CD14-positive monocyte (primary cell): ENCODE results near the gene SKP2. TPM values are rescaled to one million over a fixed set of nuclear protein-coding genes. Genes with fewer than 3 reads are reported as not detected.

Source experiments
- DNase-seq, 3 donors: peaks; one replicate each; pipeline ENCODE4 v3.0.0-alpha.2; 2011 to 2022
- H2AFZ ChIP-seq: 2 replicates; pipeline ENCODE4 v1.6.0; 2012; ENCODE audit warnings: mild to moderate bottlenecking, low read depth, low read length, inconsistent platforms; ENCODE audit not compliant: insufficient read depth, poor library complexity, severe bottlenecking
- H3K27ac ChIP-seq, 2 donors: 1 replicate in 1 of 2; 2 replicates in 1 of 2; pipeline ENCODE4 v1.5.1; 2012 to 2013; ENCODE audit warnings: low read length in 2 of 2, control low read depth in 1 of 2, inconsistent platforms in 1 of 2, low read depth in 1 of 2, mild to moderate bottlenecking in 1 of 2
- H3K27me3 ChIP-seq, 2 donors: one replicate each; pipeline versions ENCODE4 v1.6.0 to v1.6.1; 2011 to 2013; ENCODE audit warnings: low read length in 2 of 2; ENCODE audit not compliant: control insufficient read depth in 2 of 2, insufficient read depth in 2 of 2
- H3K36me3 ChIP-seq, 2 donors: replicated peaks in 1 of 2; 1 replicate in 1 of 2; 2 replicates in 1 of 2; pipeline versions ENCODE4 v1.5.1 to v1.6.1; 2012 to 2013; ENCODE audit warnings: low read length in 2 of 2, control low read depth in 1 of 2, inconsistent platforms in 1 of 2, mild to moderate bottlenecking in 1 of 2; ENCODE audit not compliant: insufficient read depth in 2 of 2, control insufficient read depth in 1 of 2
- H3K4me1 ChIP-seq, 2 donors: 1 replicate in 1 of 2; 2 replicates in 1 of 2; pipeline versions ENCODE4 v1.5.1 to v1.6.1; 2012 to 2013; ENCODE audit warnings: low read length in 2 of 2, control low read depth in 1 of 2, inconsistent platforms in 1 of 2, mild to moderate bottlenecking in 1 of 2, moderate library complexity in 1 of 2; ENCODE audit not compliant: insufficient read depth in 2 of 2, control insufficient read depth in 1 of 2
- H3K4me2 ChIP-seq: replicated peaks from 2 replicates; pipeline ENCODE3; 2012; ENCODE audit warnings: low read length, moderate library complexity, mild to moderate bottlenecking; ENCODE audit not compliant: poor library complexity, severe bottlenecking; ENCODE audit errors: extremely low read depth
- H3K4me3 ChIP-seq, 3 experiments: fragments of 200-600 bp in 1 of 3; sonication (generic) in 1 of 3; replicated peaks in 1 of 3; 1 replicate in 2 of 3; 2 replicates in 1 of 3; pipeline ENCODE4 v1.5.1; 2011 to 2013; ENCODE audit warnings: low read length in 3 of 3, mild to moderate bottlenecking in 3 of 3, control low read depth in 2 of 3, low read depth in 2 of 3, inconsistent platforms in 1 of 3, moderate library complexity in 1 of 3
- H3K79me2 ChIP-seq: 2 replicates; pipeline ENCODE4 v1.6.0; 2012; ENCODE audit warnings: mild to moderate bottlenecking, control low read depth, inconsistent platforms, low read length, moderate library complexity; ENCODE audit not compliant: insufficient read depth
- H3K9ac ChIP-seq: 2 replicates; pipeline ENCODE4 v1.6.0; 2017; ENCODE audit warnings: low read length, mild to moderate bottlenecking; ENCODE audit not compliant: insufficient read depth, poor library complexity, severe bottlenecking
- H3K9me3 ChIP-seq, 2 donors: replicated peaks in 1 of 2; 1 replicate in 1 of 2; 2 replicates in 1 of 2; pipeline versions ENCODE4 v1.5.1 to v1.6.1; 2012 to 2013; ENCODE audit warnings: low read length in 2 of 2, control low read depth in 1 of 2; ENCODE audit not compliant: control insufficient read depth in 1 of 2, insufficient read depth in 1 of 2
- H4K20me1 ChIP-seq: 2 replicates; pipeline ENCODE4 v1.6.0; 2012; ENCODE audit warnings: mild to moderate bottlenecking, low read length, control low read depth, moderate library complexity; ENCODE audit not compliant: insufficient read depth
- H3K27ac Mint-ChIP-seq, 7 donors: one replicate each; pipeline ENCODE4 v1.8.0; 2020; ENCODE audit warnings: mild to moderate bottlenecking in 7 of 7, mixed read lengths in 7 of 7, moderate library complexity in 6 of 7, inconsistent platforms in 2 of 7
- H3K27me3 Mint-ChIP-seq, 3 donors: one replicate each; pipeline ENCODE4 v1.8.0; 2021 to 2022; ENCODE audit warnings: low read depth in 3 of 3, mild to moderate bottlenecking in 3 of 3, mixed read lengths in 3 of 3, moderate library complexity in 3 of 3, inconsistent platforms in 1 of 3
- H3K36me3 Mint-ChIP-seq, 2 donors: one replicate each; pipeline ENCODE4 v1.8.0; 2020; ENCODE audit warnings: mixed read lengths in 2 of 2, inconsistent platforms in 1 of 2, mild to moderate bottlenecking in 1 of 2
- H3K4me1 Mint-ChIP-seq: one replicate; pipeline ENCODE4 v1.8.0; 2020; ENCODE audit warnings: mild to moderate bottlenecking, mixed read lengths
- H3K4me3 Mint-ChIP-seq, 2 donors: one replicate each; pipeline ENCODE4 v1.8.0; 2020; ENCODE audit warnings: mild to moderate bottlenecking in 2 of 2, mixed read lengths in 2 of 2, moderate library complexity in 1 of 2
- H3K9me3 Mint-ChIP-seq, 7 donors: one replicate each; pipeline ENCODE4 v1.8.0; 2020 to 2022; ENCODE audit warnings: mixed read lengths in 7 of 7, mild to moderate bottlenecking in 6 of 7, moderate library complexity in 6 of 7, inconsistent platforms in 2 of 7
- CTCF ChIP-seq: fragments of 200-600 bp; IDR thresholded peaks from one replicate; pipeline ENCODE4 v1.8.0; 2022; ENCODE audit warnings: antibody characterized with exemption, mild to moderate bottlenecking
- WGBS: methylation state at CpG from one replicate; pipeline ENCODE4 v1.1.5; 2013; ENCODE audit warnings: missing lambda C conversion rate; ENCODE audit not compliant: insufficient coverage; 5-methylcytosine and 5-hydroxymethylcytosine counted together
- intact Hi-C, 2 donors: fragments of 100-400 bp; cut with micrococcal nuclease; formaldehyde crosslinking; loops; one replicate each; pipeline versions ENCODE4 v1.15.0 to v1.15.1; 2023
- polyA plus RNA-seq, 3 donors: library from polyadenylated mRNA; depleted of rRNA in 1 of 3; unstranded in 2 of 3; stranded (reverse) in 1 of 3; fragments of 300-500 nt in 2 of 3; fragments of >200 nt in 1 of 3; fragmentation: Illumina TruSeq in 2 of 3; gene quantifications; 1 replicate in 2 of 3; 2 replicates in 1 of 3; pipeline ENCODE4 v1.2.3, GENCODE V29; 2012 to 2021

Gene SKP2
- polyA plus RNA-seq, 3 donors: 14.4 to 18.0 (median 15.5) TPM

GRCh38 chr5:36199620-36200019, 47.7 kb downstream of the SKP2 start:
- Histone ChIP-seq H3K27ac (no peak overlapping the region), H3K4me2 (no peak overlapping the region), H3K9me3 (no peaks in the 10 kb centered on the region), H3K27me3 (no peaks in the 10 kb centered on the region), H3K79me2 (no peaks in the 10 kb centered on the region), H3K9ac (no peak overlapping the region), H3K4me3 (no peak overlapping the region), H3K36me3 (peaks cover 34 to 70% of the 10 kb centered on the region in 2 donors), H2AFZ (no peak overlapping the region), H3K4me1 (no peaks in the 10 kb centered on the region), H4K20me1 (no peaks in the 10 kb centered on the region)
- peaks cover 49 to 50% of the 10 kb centered on the region in 2 donors for H3K36me3 Mint-ChIP-seq
- intact Hi-C loops: no loop called here
- WGBS: no CpG with 5 or more reads among the region's 2 CpGs
- H3K4me3 Mint-ChIP-seq: no peak overlapping the region
- no peaks in the 10 kb centered on the region for H3K9me3 Mint-ChIP-seq
- H3K27ac Mint-ChIP-seq: no peak overlapping the region
- H3K27me3 Mint-ChIP-seq: no peaks in the 10 kb centered on the region
- no peak for DNase-seq
- no peak for TF ChIP-seq CTCF
- no peaks in the 10 kb centered on the region for H3K4me1 Mint-ChIP-seq

DNA sequence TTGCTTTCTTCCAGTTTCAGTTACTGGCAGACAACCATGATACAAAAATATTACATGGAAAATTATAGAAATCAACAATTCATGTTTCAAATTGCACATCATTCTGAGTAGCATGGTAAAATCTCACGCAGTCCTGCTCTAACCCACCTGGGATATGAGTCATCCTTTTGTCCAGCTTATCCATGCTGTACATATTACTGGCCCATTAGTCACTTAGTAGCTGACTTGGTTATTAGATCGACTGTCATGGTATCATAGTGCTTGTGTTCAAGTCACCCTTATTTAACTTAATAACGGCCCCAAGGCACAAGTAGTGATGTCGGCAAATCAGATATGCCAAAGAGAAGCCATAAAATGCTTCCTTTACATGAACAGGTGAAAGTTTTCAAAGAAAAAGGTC, 48.6 kb downstream of the SKP2 start:
- 100% methylated on average over 1 of the region's 4 CpGs for WGBS
- peaks cover 46 to 49% of the 10 kb centered on the region in 2 donors for H3K36me3 Mint-ChIP-seq
- intact Hi-C loops: no loop called here
- Histone ChIP-seq H3K36me3 (peaks cover 25 to 69% of the 10 kb centered on the region in 2 donors), H3K4me3 (no peak overlapping the region), H2AFZ (no peak overlapping the region), H3K4me1 (no peaks in the 10 kb centered on the region), H3K9me3 (no peaks in the 10 kb centered on the region), H3K9ac (no peak overlapping the region), H4K20me1 (no peaks in the 10 kb centered on the region), H3K27me3 (no peaks in the 10 kb centered on the region), H3K79me2 (no peaks in the 10 kb centered on the region), H3K27ac (no peak overlapping the region), H3K4me2 (no peak overlapping the region)
- TF ChIP-seq CTCF: no peak
- H3K27ac Mint-ChIP-seq: no peak overlapping the region
- H3K4me3 Mint-ChIP-seq: no peak overlapping the region
- no peaks in the 10 kb centered on the region for H3K9me3 Mint-ChIP-seq
- H3K4me1 Mint-ChIP-seq: no peaks in the 10 kb centered on the region
- no peak for DNase-seq
- H3K27me3 Mint-ChIP-seq: no peaks in the 10 kb centered on the region
